CD8-positive, alpha-beta memory T cell (primary cell): ENCODE results near the gene PIMREG. TPM values are rescaled to one million over a fixed set of nuclear protein-coding genes. Genes with fewer than 3 reads are reported as not detected.

Experiments used
- CTCF ChIA-PET: fragments of 350-600 bp; sonication (Branson Sonifier 250); formaldehyde crosslinking; loops from one replicate; lab custom pipeline; 2021; ENCODE audit warnings: antibody characterized with exemption; lab: Charles Lee
- POLR2A ChIA-PET: fragments of 350-600 bp; sonication (Branson Sonifier 250); formaldehyde crosslinking; loops from one replicate; lab custom pipeline; 2021; ENCODE audit warnings: antibody characterized with exemption; lab: Charles Lee
- DNase-seq, 5 donors: peaks; one replicate each; pipeline versions ENCODE4 v3.0.0 to v3.0.0-alpha.2; 2020 to 2022; ENCODE audit warnings: mixed read lengths in 1 of 5
- H3K27ac ChIP-seq: one replicate; pipeline ENCODE4 v1.7.0; 2013; ENCODE audit warnings: low read depth, mild to moderate bottlenecking, low read length, moderate library complexity
- H3K27me3 ChIP-seq: 2 replicates; pipeline ENCODE4 v1.7.0; 2013; ENCODE audit warnings: low read length, mild to moderate bottlenecking; ENCODE audit not compliant: insufficient read depth, poor library complexity, severe bottlenecking
- H3K36me3 ChIP-seq: 2 replicates; pipeline ENCODE4 v1.7.0; 2013; ENCODE audit warnings: mild to moderate bottlenecking, low read length, moderate library complexity; ENCODE audit not compliant: insufficient read depth
- H3K4me1 ChIP-seq: 2 replicates; pipeline ENCODE4 v1.7.0; 2013; ENCODE audit warnings: mild to moderate bottlenecking, low read length, moderate library complexity; ENCODE audit not compliant: insufficient read depth
- H3K4me3 ChIP-seq: 2 replicates; pipeline ENCODE4 v1.7.0; 2013; ENCODE audit warnings: mild to moderate bottlenecking, low read length
- H3K9me3 ChIP-seq: 2 replicates; pipeline ENCODE4 v1.7.0; 2013; ENCODE audit warnings: mild to moderate bottlenecking, low read length
- H3K27ac Mint-ChIP-seq, 8 donors: one replicate each; pipeline ENCODE4 v1.8.0; 2020 to 2021; ENCODE audit warnings: mixed read lengths in 8 of 8, mild to moderate bottlenecking in 6 of 8, inconsistent platforms in 3 of 8, moderate library complexity in 3 of 8
- H3K27me3 Mint-ChIP-seq, 2 donors: one replicate each; pipeline ENCODE4 v1.8.0; 2020 to 2021; ENCODE audit warnings: mixed read lengths in 2 of 2, mild to moderate bottlenecking in 1 of 2, moderate library complexity in 1 of 2
- H3K36me3 Mint-ChIP-seq, 3 donors: one replicate each; pipeline ENCODE4 v1.8.0; 2020 to 2021; ENCODE audit warnings: mixed read lengths in 3 of 3, inconsistent platforms in 1 of 3, mild to moderate bottlenecking in 1 of 3
- H3K4me1 Mint-ChIP-seq, 3 donors: one replicate each; pipeline ENCODE4 v1.8.0; 2020 to 2021; ENCODE audit warnings: mixed read lengths in 3 of 3, inconsistent platforms in 1 of 3, mild to moderate bottlenecking in 1 of 3
- H3K4me3 Mint-ChIP-seq, 7 donors: one replicate each; pipeline ENCODE4 v1.8.0; 2020 to 2021; ENCODE audit warnings: mixed read lengths in 7 of 7, mild to moderate bottlenecking in 6 of 7, moderate library complexity in 4 of 7, inconsistent platforms in 2 of 7
- H3K9me3 Mint-ChIP-seq, 5 donors: one replicate each; pipeline ENCODE4 v1.8.0; 2020 to 2022; ENCODE audit warnings: mixed read lengths in 5 of 5, mild to moderate bottlenecking in 3 of 5, moderate library complexity in 2 of 5, inconsistent platforms in 1 of 5
- polyA plus RNA-seq: library from polyadenylated mRNA; unstranded; fragments of 300-500 nt; fragmentation: Illumina TruSeq; gene quantifications from one replicate; pipeline ENCODE4 v1.2.3, GENCODE V29; 2021
- total RNA-seq, 2 experiments: library from RNA; stranded (reverse); gene quantifications; one replicate each; pipeline ENCODE4 v1.2.3, GENCODE V29; 2021

Gene PIMREG
- total and polyA plus RNA-seq, 3 experiments from 2014 or later, result 1.6 to 1.8 TPM; not detected in 1

DNA sequence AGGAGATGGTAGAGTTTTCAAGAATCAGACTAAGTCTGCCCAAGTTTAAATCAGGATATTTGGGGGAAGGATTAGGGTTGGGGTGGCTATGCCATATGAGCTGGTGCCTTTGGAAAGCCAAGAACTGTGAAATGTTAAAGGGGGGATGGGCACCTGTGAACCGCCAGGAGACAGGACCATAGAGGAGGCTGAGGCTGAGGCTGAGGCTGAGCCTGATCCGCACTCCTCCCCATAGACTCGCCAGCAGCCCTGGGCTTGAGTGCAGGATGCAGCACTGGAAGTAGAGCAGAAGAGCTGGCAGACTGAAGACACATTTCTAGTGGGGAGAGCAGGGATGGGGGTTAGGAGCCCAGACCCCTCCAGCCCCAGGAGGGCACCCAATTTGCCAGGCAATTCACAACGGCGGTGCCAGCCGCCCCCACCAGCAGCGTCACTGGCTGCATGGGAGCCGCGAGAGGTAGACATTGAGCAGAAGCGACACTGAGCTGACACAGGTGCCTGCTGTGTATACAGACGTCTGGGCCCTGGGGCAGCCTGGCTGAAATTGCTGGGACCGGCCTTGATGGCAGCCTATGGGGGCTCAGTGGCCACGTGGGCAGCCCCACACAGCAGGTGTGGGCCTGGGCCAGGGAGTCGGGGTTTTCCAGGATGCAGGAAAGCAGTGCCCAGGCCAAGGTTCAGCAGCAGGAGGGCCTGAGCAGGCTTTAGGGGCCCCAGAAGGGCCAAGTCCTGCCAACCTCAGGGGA, 9.2 kb downstream of the PIMREG start:
- H3K27me3 ChIP-seq, result no peaks in the 10 kb centered on the region
- no peaks in the 10 kb centered on the region for H3K9me3 ChIP-seq
- no peaks in the 10 kb centered on the region for H3K36me3 ChIP-seq
- H3K27me3 Mint-ChIP-seq, result peaks cover 3 to 17% of the 10 kb centered on the region in 2 donors
- peaks cover 0 to 1% (median 0%) of the 10 kb centered on the region in 5 donors for H3K9me3 Mint-ChIP-seq
- ChIA-PET POLR2A (no interaction called here), CTCF (interaction anchor here (2.4 kb wide), 1 partner anchor 20 kb away, joined by 7 read pairs; no protein-coding TSS in a partner anchor)
- no peaks in the 10 kb centered on the region for H3K36me3 Mint-ChIP-seq
- H3K27ac Mint-ChIP-seq, result peak overlapping the region in 1 of 8 donors; percentile 70
- DNase-seq, result no peak
- peaks cover 8 to 22% (median 19%) of the 10 kb centered on the region in 3 donors for H3K4me1 Mint-ChIP-seq
- H3K4me1 ChIP-seq, result peaks cover 5% of the 10 kb centered on the region
- H3K27ac ChIP-seq, result no peak overlapping the region
- H3K4me3 ChIP-seq, result no peak overlapping the region
- peak overlapping the region in 4 of 7 donors; percentile 14 to 81 (median 34) for H3K4me3 Mint-ChIP-seq

DNA sequence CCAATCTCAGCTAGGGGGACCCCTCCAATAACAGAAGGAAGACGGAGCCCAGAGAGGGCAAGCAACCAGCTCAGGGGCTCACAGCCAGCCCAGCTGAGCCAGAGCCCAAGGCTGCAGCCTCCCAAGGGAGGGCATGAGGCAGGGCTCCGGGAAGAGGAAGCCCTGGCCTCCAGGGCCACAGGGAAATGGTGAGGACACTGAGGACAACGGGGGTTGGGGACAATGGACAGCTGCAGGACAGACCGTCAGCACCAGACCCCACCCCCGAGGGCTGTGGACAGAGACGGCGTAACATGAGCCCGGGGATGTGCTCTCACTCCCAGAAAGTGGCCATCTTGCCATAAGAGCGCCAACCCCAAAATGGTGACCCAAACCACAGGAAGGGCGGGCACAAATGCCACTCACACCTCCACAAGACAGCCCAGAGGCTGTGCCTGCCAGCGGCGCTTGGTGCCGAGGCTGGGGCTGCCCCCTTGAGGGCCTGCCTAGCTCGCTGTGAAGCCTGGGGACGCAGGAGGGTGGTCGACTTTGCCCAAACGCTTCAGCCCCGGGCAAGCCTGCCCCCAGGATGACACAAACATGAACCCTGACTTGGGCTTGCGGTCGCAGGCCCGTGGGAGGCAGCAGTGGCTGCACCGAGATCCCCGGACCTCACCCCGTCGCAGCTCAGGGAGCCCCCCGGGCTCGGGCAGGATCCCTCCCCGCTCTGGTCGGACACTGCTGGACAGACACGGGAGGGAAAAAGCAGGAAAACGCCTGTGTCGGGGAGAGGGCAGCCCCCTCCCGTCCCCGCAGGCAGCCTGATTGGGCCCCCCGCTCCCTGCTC, 10.5 kb downstream of the PIMREG start:
- peak overlapping the region in 2 of 8 donors; percentile 42 to 86 for H3K27ac Mint-ChIP-seq
- Histone ChIP-seq H3K36me3 (no peaks in the 10 kb centered on the region), H3K27me3 (no peaks in the 10 kb centered on the region), H3K4me1 (peaks cover 5% of the 10 kb centered on the region), H3K9me3 (no peaks in the 10 kb centered on the region), H3K4me3 (peak overlapping the region; percentile 34), H3K27ac (no peak overlapping the region)
- peaks cover 8 to 22% (median 19%) of the 10 kb centered on the region in 3 donors for H3K4me1 Mint-ChIP-seq
- DNase-seq, result no peak
- no peaks in the 10 kb centered on the region for H3K36me3 Mint-ChIP-seq
- POLR2A ChIA-PET, result no interaction called here
- peaks cover 0 to 1% (median 0%) of the 10 kb centered on the region in 5 donors for H3K9me3 Mint-ChIP-seq
- peak overlapping the region in 6 of 7 donors; percentile 8 to 74 (median 36) for H3K4me3 Mint-ChIP-seq
- H3K27me3 Mint-ChIP-seq, result peaks cover 3 to 17% of the 10 kb centered on the region in 2 donors
- CTCF ChIA-PET, result interaction anchor here (2.4 kb wide), 1 partner anchor 19 kb away, joined by 7 read pairs; no protein-coding TSS in a partner anchor

DNA sequence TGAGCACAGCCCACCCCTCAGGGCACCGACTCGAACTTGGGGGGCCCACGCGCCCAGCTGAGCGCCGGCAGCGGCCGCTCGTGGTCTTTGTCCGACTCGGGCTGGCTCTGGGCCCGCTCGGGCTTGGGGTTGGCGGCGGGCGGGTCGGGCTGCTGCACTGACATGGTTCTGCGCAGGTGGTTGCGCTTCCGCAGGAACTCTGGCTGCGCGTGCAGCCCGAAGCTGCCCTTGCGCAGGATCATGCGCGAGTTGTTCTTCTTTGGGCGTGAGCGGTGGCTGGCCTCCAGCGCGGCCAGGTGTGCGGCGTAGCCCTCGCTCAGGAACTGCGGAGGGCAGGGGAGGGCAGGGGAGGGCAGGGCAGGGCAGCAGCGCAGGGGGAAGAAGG, 11.1 kb downstream of the PIMREG start:
- peaks cover 0 to 1% (median 0%) of the 10 kb centered on the region in 5 donors for H3K9me3 Mint-ChIP-seq
- ChIA-PET CTCF (interaction anchor here (2.4 kb wide), 1 partner anchor 18 kb away, joined by 7 read pairs; no protein-coding TSS in a partner anchor), POLR2A (no interaction called here)
- peak overlapping the region; percentile 34 for H3K4me3 ChIP-seq
- peak overlapping the region in 2 of 8 donors; percentile 57 to 68 for H3K27ac Mint-ChIP-seq
- no peaks in the 10 kb centered on the region for H3K36me3 ChIP-seq
- peaks cover 3 to 17% of the 10 kb centered on the region in 2 donors for H3K27me3 Mint-ChIP-seq
- no peaks in the 10 kb centered on the region for H3K9me3 ChIP-seq
- H3K27ac ChIP-seq, result no peak overlapping the region
- no peaks in the 10 kb centered on the region for H3K27me3 ChIP-seq
- peaks cover 8 to 22% (median 19%) of the 10 kb centered on the region in 3 donors for H3K4me1 Mint-ChIP-seq
- peak in 2 of 5 donors; percentile 32 to 37 for DNase-seq
- no peaks in the 10 kb centered on the region for H3K36me3 Mint-ChIP-seq
- H3K4me3 Mint-ChIP-seq, result peak overlapping the region in 5 of 7 donors; percentile 30 to 72 (median 57)
- peaks cover 5% of the 10 kb centered on the region for H3K4me1 ChIP-seq

DNA sequence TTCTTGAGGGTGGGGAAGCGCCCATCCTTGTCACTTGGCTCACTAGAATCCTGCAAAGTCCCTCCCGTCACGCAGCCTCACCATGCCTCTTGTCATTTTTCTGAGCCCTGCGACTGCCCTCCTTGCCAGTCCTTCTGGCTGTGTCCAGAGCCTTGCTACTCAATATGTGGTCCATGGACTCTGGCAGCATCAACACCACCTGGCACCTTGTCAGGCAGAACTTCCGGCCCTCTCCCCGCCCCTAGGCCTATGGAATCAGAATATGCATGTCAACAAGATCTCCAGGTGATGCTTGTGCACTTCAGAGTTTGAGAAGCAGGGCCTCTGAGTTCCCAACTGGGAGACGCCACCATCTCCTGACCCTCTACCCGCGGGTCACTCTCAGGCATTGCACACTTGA, 12.1 kb downstream of the PIMREG start:
- POLR2A ChIA-PET, result no interaction called here
- Histone ChIP-seq H3K9me3 (no peaks in the 10 kb centered on the region), H3K4me1 (peaks cover 5% of the 10 kb centered on the region), H3K27ac (no peak overlapping the region), H3K36me3 (no peaks in the 10 kb centered on the region), H3K27me3 (no peaks in the 10 kb centered on the region), H3K4me3 (no peak overlapping the region)
- Mint-ChIP-seq H3K9me3 (peaks cover 0 to 1% (median 0%) of the 10 kb centered on the region in 5 donors), H3K4me1 (peaks cover 8 to 22% (median 19%) of the 10 kb centered on the region in 3 donors), H3K4me3 (peak overlapping the region in 2 of 7 donors; percentile 24 to 47), H3K36me3 (no peaks in the 10 kb centered on the region), H3K27me3 (peaks cover 3 to 17% of the 10 kb centered on the region in 2 donors), H3K27ac (peak overlapping the region in 2 of 8 donors; percentile 27 to 29)
- CTCF ChIA-PET, result interaction anchor here (0.7 kb wide), 1 partner anchor 871 kb away, joined by 3 read pairs; no protein-coding TSS in a partner anchor
- DNase-seq, result no peak

DNA sequence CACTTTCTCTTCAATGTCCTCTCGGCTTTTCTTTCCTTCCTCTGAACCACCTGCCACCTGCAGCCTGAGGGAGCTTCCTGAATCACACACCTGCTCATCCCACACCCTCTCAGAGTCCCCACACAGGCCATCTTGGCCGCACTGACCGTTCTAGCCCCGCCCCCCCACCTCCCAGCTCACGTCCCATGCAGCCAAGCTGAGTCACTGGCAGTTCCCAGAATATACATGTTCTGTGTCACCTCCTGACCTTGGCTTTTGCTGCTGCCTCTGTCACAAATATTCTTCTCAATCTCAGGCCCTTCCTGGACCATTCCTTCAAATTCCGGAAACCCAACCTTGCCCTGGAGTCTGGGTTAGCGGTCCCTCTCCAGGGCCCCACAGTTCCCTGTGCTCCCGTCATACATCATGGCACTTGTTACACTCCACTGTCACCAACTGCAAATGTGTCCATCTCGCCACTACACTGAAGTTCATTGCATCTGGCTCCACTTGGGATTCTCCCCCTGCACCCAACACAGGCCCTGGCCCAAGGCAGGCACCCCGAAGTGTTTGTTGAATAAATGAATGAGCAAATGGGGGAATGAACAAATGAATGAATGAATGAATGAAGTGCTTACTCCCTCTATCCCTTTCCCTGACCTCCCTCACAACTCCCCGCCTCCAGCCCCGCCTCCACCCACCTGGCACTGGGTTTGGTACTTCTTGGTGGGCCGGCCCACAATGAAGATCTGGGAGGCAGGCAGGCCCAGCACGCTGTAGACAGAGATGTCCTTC, 12.8 kb downstream of the PIMREG start:
- H3K36me3 ChIP-seq, result no peaks in the 10 kb centered on the region
- no peaks in the 10 kb centered on the region for H3K27me3 ChIP-seq
- Mint-ChIP-seq H3K27ac (peak overlapping the region in 2 of 8 donors; percentile 53 to 78), H3K4me1 (peaks cover 8 to 22% (median 19%) of the 10 kb centered on the region in 3 donors), H3K4me3 (peak overlapping the region in 1 of 7 donors; percentile 83), H3K27me3 (peaks cover 3 to 16% of the 10 kb centered on the region in 2 donors), H3K36me3 (no peaks in the 10 kb centered on the region), H3K9me3 (peaks cover 0 to under 1% (median 0%) of the 10 kb centered on the region in 5 donors)
- peaks cover 5% of the 10 kb centered on the region for H3K4me1 ChIP-seq
- H3K4me3 ChIP-seq, result no peak overlapping the region
- no peak overlapping the region for H3K27ac ChIP-seq
- H3K9me3 ChIP-seq, result no peaks in the 10 kb centered on the region
- DNase-seq, result no peak
- ChIA-PET POLR2A (no interaction called here), CTCF (interaction anchor here (0.7 kb wide), 1 partner anchor 872 kb away, joined by 3 read pairs; no protein-coding TSS in a partner anchor)

DNA sequence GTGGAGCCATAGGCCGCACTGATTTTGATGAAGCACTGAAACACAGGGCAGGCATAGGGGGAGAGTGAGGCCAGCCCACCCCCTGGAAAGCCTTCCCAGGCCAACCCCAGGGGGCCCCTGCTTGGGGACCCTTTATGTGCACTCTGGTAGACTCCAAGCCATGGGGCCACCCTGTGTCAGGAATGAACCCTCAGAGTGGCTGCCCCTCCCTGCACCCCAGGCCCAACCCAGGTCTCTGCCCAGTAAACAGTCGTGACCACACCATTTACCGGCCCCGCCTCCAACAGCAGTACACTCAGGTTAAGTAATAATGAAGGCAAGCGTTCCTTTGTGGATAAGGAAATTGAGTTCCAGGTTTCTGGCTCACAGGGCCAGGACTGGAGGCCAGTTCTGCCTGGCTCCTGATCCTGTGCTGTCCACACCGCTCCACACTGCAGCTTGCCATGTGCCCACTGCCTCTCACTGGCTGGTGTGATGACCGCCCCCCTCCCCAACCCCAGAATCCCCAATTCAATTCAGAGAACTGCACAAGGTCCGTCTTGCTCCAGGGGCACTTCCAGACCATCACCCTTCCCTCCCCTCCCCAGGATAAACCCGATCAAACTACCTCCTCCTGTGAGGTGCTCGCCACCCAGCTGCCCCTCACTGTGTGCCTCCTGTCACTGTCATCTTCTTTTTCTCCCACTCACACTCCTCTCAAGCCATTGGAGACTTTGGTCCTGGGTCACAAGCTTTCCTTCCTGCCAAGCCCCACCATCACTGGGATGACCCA, 13.6 kb downstream of the PIMREG start:
- H3K9me3 Mint-ChIP-seq, result no peaks in the 10 kb centered on the region
- CTCF ChIA-PET, result interaction anchor here (0.8 kb wide), 1 partner anchor 9 kb away, joined by 4 read pairs; no protein-coding TSS in a partner anchor
- POLR2A ChIA-PET, result no interaction called here

More for the DNA sequence above, 13.6 kb downstream of the PIMREG start:
- no peaks in the 10 kb centered on the region for H3K36me3 ChIP-seq
- H3K27ac Mint-ChIP-seq, result no peak overlapping the region
- H3K4me1 ChIP-seq, result peaks cover 5% of the 10 kb centered on the region
- no peak overlapping the region for H3K4me3 Mint-ChIP-seq
- no peaks in the 10 kb centered on the region for H3K27me3 ChIP-seq
- DNase-seq, result no peak
- no peak overlapping the region for H3K4me3 ChIP-seq
- H3K27ac ChIP-seq, result no peak overlapping the region
- peaks cover 3 to 13% of the 10 kb centered on the region in 2 donors for H3K27me3 Mint-ChIP-seq
- H3K36me3 Mint-ChIP-seq, result no peaks in the 10 kb centered on the region
- no peaks in the 10 kb centered on the region for H3K9me3 ChIP-seq
- H3K4me1 Mint-ChIP-seq, result peaks cover 8 to 22% (median 19%) of the 10 kb centered on the region in 3 donors
